Measurements from ENCODE around the gene USP12. TPM values are rescaled to one million over a fixed set of nuclear protein-coding genes. Genes with fewer than 3 reads are reported as not detected.
"Not testable (repeated sequence)": the region's sequence is repeated elsewhere in the genome, so short reads cannot be mapped to it uniquely, and the experiment has no call there.

The USP12 gene, protein sequence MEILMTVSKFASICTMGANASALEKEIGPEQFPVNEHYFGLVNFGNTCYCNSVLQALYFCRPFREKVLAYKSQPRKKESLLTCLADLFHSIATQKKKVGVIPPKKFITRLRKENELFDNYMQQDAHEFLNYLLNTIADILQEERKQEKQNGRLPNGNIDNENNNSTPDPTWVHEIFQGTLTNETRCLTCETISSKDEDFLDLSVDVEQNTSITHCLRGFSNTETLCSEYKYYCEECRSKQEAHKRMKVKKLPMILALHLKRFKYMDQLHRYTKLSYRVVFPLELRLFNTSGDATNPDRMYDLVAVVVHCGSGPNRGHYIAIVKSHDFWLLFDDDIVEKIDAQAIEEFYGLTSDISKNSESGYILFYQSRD
- total RNA-seq, result 10 to 100 TPM; 23.0 to 30.9 (median 26.9) TPM

DNA sequence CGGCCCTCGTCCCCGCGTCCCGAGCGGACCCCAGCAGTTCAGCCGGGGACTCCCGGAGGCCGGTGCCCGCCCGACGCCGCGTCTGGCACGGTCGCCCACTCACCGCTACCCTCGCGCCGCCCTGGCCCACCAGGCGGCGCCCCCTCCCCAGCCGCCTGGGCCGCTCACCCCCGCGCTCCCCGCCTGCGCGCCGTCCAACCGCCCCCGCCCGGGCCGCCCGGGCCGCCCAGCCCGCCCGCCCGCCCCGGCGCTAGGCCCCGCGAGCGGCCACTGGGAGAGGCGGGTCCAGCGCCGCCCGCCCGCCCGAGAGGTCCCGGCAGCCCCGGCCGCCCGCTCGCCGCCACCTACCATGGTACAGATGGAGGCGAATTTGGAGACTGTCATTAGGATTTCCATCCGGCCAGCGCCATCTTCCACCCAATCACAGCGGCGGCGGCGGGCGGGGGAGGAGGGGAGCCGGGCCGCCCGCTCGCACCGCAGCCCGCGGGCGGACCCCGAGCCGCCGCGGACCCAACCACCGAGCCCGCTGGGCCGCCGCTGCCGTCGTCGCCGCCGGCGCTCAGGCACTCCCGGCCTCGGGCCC is at the start of gene USP12:
Gene USP12, minus strand, starts transcription at position 568 of the 583 bp plus-strand sequence. Its CDS starts 172 bp downstream, at position 396.
- 0% methylated on average over 16 to 28 of the region's 88 CpGs for WGBS, 2 donors
- intact Hi-C loops (cut with DNase I; ENCODE audit: low total_unique reads), result no loop called here
- peak within 1 kb of the TSS; percentile 87 for H3K4me3 ChIP-seq (ENCODE audit: low read depth, poor library complexity, severe bottlenecking)
- TF ChIP-seq POLR2A (IDR thresholded peaks at IDR 0.05), result no peak
- TF ChIP-seq, protein P1, sequence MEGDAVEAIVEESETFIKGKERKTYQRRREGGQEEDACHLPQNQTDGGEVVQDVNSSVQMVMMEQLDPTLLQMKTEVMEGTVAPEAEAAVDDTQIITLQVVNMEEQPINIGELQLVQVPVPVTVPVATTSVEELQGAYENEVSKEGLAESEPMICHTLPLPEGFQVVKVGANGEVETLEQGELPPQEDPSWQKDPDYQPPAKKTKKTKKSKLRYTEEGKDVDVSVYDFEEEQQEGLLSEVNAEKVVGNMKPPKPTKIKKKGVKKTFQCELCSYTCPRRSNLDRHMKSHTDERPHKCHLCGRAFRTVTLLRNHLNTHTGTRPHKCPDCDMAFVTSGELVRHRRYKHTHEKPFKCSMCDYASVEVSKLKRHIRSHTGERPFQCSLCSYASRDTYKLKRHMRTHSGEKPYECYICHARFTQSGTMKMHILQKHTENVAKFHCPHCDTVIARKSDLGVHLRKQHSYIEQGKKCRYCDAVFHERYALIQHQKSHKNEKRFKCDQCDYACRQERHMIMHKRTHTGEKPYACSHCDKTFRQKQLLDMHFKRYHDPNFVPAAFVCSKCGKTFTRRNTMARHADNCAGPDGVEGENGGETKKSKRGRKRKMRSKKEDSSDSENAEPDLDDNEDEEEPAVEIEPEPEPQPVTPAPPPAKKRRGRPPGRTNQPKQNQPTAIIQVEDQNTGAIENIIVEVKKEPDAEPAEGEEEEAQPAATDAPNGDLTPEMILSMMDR (IDR thresholded peaks at IDR 0.05), result no peak
- no peak for DNase-seq (ENCODE audit: low spot score in 2 of 2)

DNA sequence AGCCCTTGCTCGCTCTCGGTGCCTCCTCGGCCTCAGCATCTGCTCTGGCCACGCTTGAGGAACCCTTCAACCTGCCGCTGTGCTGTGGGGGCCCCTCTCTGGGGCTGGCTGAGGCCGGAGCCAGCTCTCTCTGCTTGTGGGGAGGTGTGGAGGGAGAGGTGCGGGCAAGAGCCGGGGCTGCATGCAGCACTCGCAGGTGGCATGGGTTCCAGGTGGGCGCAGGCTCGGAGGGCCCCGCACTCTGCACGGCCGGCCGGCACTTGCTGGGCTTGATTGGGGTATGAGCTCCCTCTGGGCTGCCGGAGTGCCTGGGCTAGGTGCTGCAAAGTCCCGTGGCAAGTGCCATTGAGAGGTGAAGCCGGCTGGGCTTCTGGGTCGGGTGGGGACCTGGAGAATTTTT is 48.0 kb upstream of the USP12 start:
- intact Hi-C loops (cut with DNase I; ENCODE audit: low total_unique reads), result no loop called here
- 87 to 91% methylated on average over 13 to 16 of the region's 19 CpGs for WGBS, 2 donors
- DNase-seq (ENCODE audit: low spot score in 2 of 2), result no peak

DNA sequence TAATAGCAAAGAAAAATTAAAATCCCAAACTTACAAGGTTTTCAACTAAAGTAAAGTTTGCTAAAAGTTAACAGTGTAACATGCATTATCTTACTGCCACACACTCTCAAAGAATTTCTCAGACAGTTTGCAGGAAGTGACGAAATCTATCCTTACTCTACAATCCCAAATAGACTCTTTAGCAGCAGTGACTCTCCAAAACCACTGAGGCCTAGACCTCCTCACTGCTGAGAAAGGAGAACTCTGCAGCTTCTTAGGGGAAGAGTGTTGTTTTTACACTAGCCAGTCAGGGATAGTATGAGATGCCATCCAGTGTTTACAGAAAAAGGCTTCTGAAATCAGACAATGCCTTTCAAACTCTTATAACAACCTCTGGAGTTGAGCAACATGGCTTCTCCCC is 47.2 kb upstream of the USP12 start:
- DNase-seq (ENCODE audit: low spot score in 2 of 2); H3K4me3 ChIP-seq (ENCODE audit: low read depth, poor library complexity, severe bottlenecking); intact Hi-C loops (cut with DNase I; ENCODE audit: low total_unique reads): not testable (repeated sequence)
- 80 to 86% methylated on average over 1 of the region's 1 CpG for WGBS, 2 donors

More for the DNA sequence above, 48.0 kb upstream of the USP12 start:
- H3K4me3 ChIP-seq (ENCODE audit: low read depth, poor library complexity, severe bottlenecking), result no peak overlapping the region
- TF ChIP-seq, protein P1 (IDR thresholded peaks at IDR 0.05), result no peak
- TF ChIP-seq POLR2A (IDR thresholded peaks at IDR 0.05), result no peak

DNA sequence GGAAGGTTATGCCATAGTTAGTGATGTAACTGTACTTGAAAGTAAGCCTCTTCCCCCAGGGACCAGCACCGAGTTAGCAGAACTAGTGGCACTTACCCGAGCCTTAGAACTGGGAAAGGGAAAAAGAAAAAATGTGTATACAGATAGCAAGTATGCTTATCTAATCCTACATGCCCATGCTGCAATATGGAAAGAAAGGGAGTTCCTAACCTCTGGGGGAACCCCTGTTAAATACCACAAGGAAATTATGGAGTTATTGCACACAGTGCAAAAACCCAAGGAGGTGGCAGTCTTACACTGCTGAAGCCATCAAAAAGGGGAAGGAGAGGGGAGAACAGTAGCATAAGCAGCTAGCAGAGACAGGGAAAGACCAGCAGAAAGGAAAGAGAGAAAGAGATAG is 46.2 kb upstream of the USP12 start:
- WGBS, 2 donors, result 75 to 88% methylated on average over 2 of the region's 2 CpGs
- H3K4me3 ChIP-seq (ENCODE audit: low read depth, poor library complexity, severe bottlenecking); DNase-seq (ENCODE audit: low spot score in 2 of 2); intact Hi-C loops (cut with DNase I; ENCODE audit: low total_unique reads): not testable (repeated sequence)

DNA sequence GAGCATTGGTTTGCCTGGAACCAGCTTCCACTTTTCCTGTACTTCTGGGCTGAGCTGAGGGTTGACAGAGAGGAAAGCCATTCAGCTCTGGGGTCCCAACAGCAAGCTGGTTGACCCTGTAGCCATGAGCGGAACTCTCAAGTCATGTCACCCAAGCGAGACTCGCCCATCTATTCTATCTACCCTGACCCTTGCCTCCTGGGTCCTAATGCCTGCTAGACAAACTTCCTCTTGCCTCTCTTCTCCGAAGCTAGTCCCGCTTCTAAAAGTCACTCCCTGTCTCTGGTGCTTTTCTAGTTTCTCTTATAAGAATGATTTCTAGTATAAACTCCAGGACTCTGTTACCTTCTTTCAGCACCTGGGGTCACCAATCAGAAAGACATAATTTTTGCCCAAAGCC is 41.8 kb upstream of the USP12 start:
- WGBS, 2 donors, result 91 to 93% methylated on average over 5 of the region's 5 CpGs
- H3K4me3 ChIP-seq (ENCODE audit: low read depth, poor library complexity, severe bottlenecking); intact Hi-C loops (cut with DNase I; ENCODE audit: low total_unique reads); DNase-seq (ENCODE audit: low spot score in 2 of 2): not testable (repeated sequence)

DNA sequence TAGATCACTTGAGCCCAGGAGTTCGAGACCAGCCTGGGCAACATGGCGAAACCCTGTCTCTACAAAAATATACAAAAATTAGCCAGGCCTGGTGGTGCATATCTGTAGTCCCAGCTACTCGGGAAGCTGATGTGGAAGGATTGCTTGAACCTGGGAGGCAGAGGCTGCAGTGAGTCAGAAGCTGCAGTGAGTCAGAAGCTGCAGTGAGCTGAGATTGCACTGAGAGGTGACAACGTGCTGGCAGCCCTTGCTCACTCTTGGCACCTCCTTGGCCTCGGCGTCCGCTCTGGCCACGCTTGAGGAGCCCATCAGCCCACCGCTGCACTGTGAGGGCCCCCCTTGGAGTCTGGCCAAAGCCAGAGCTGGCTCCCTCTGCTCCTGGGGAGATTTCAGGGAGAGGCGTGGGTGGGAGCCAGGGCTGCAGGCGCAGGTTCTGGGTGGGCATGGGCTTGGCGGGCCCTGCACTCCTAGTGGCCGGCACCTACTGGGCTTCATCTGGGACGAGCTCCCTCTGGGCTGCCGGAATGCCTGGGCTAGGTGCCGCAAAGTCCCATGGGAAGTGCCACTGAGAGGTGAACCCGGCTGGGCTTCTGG is 40.3 kb upstream of the USP12 start:
- no peak overlapping the region for H3K4me3 ChIP-seq (ENCODE audit: low read depth, poor library complexity, severe bottlenecking)
- no peak for DNase-seq (ENCODE audit: low spot score in 2 of 2)
- 78 to 83% methylated on average over 12 to 14 of the region's 17 CpGs for WGBS, 2 donors
- intact Hi-C loops (cut with DNase I; ENCODE audit: low total_unique reads), result no loop called here
- no peak for TF ChIP-seq POLR2A (IDR thresholded peaks at IDR 0.05)
- TF ChIP-seq, protein P1 (IDR thresholded peaks at IDR 0.05), result no peak

DNA sequence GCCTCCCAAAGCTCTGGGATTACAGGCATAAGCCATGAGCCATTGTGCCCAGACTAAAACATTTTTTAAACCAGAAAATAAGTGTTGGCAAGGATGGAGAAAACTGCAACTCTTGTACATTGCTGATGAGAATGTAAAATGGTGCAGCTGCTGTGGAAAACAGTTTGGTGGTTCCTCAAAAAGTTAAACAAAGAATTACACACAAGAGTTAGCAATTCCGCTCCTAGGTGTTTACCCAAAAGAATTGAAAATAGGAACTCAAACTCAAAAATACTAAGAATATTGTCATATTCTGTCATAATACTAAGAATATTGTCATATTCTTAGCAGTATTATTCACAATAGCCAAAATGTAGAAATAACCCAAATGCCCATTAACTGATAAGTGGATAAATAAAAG is 39.7 kb upstream of the USP12 start:
- 100% methylated on average over 1 of the region's 1 CpG for WGBS, 2 donors
- intact Hi-C loops (cut with DNase I; ENCODE audit: low total_unique reads), result no loop called here
- no peak for DNase-seq (ENCODE audit: low spot score in 2 of 2)
- no peak overlapping the region for H3K4me3 ChIP-seq (ENCODE audit: low read depth, poor library complexity, severe bottlenecking)
- TF ChIP-seq, protein P1 (IDR thresholded peaks at IDR 0.05), result no peak
- no peak for TF ChIP-seq POLR2A (IDR thresholded peaks at IDR 0.05)
